ENCODE data around the gene ING5. TPM values are rescaled to one million over a fixed set of nuclear protein-coding genes. Genes with fewer than 3 reads are reported as not detected.
A peak's percentile ranks its signal among the peaks of the same experiment; 100 is the strongest.

The ING5 gene
- total RNA-seq, 1 donor from 2014 or later = 19.7 TPM

GRCh38 chr2:241751776-241752175, 49.9 kb downstream of the ING5 start:
- no peak overlapping the region for H3K4me3 ChIP-seq (ENCODE audit: low read depth, low read length)
- TF ChIP-seq CTCF (IDR thresholded peaks at IDR 0.05; ENCODE audit: insufficient read depth, low read length, severe bottlenecking) = no peak
- FAIRE-seq (no peak), DNase-seq (ENCODE audit: low read depth) (no peak)
- H3K36me3 ChIP-seq (ENCODE audit: control insufficient read depth, insufficient read depth, low read length) = peaks cover 17% of the 10 kb centered on the region
- no peaks in the 10 kb centered on the region for H3K27me3 ChIP-seq (ENCODE audit: control insufficient read depth, insufficient read depth, low read length)

GRCh38 chr2:241752253-241752652, 50.4 kb downstream of the ING5 start:
- no peak for TF ChIP-seq CTCF (IDR thresholded peaks at IDR 0.05; ENCODE audit: insufficient read depth, low read length, severe bottlenecking)
- no peak overlapping the region for H3K4me3 ChIP-seq (ENCODE audit: low read depth, low read length)
- no peaks in the 10 kb centered on the region for H3K27me3 ChIP-seq (ENCODE audit: control insufficient read depth, insufficient read depth, low read length)
- FAIRE-seq = no peak
- DNase-seq (ENCODE audit: low read depth) = no peak
- peaks cover 17% of the 10 kb centered on the region for H3K36me3 ChIP-seq (ENCODE audit: control insufficient read depth, insufficient read depth, low read length)

GRCh38 chr2:241752689-241753276, 50.9 kb downstream of the ING5 start:
- no peak for DNase-seq (ENCODE audit: low read depth)
- no peak for TF ChIP-seq CTCF (IDR thresholded peaks at IDR 0.05; ENCODE audit: insufficient read depth, low read length, severe bottlenecking)
- Histone ChIP-seq H3K27me3 (ENCODE audit: control insufficient read depth, insufficient read depth, low read length) (no peaks in the 10 kb centered on the region), H3K36me3 (ENCODE audit: control insufficient read depth, insufficient read depth, low read length) (peaks cover 17% of the 10 kb centered on the region), H3K4me3 (ENCODE audit: low read depth, low read length) (no peak overlapping the region)
- FAIRE-seq = peak; percentile 43

- FAIRE-seq (no peak), DNase-seq (ENCODE audit: low read depth) (no peak)
- peaks cover 17% of the 10 kb centered on the region for H3K36me3 ChIP-seq (ENCODE audit: control insufficient read depth, insufficient read depth, low read length)
- H3K27me3 ChIP-seq (ENCODE audit: control insufficient read depth, insufficient read depth, low read length) = no peaks in the 10 kb centered on the region
- no peak for TF ChIP-seq CTCF (IDR thresholded peaks at IDR 0.05; ENCODE audit: insufficient read depth, low read length, severe bottlenecking)
- H3K4me3 ChIP-seq (ENCODE audit: low read depth, low read length) = no peak overlapping the region
These were observed 51.7 kb downstream of the ING5 start for GRCh38 chr2:241753493-241753892.

GRCh38 chr2:241754042-241754441, 52.2 kb downstream of the ING5 start:
- no peak for FAIRE-seq
- Histone ChIP-seq H3K36me3 (ENCODE audit: control insufficient read depth, insufficient read depth, low read length) (peaks cover 15% of the 10 kb centered on the region), H3K4me3 (ENCODE audit: low read depth, low read length) (no peak overlapping the region), H3K27me3 (ENCODE audit: control insufficient read depth, insufficient read depth, low read length) (no peaks in the 10 kb centered on the region)
- no peak for DNase-seq (ENCODE audit: low read depth)
- no peak for TF ChIP-seq CTCF (IDR thresholded peaks at IDR 0.05; ENCODE audit: insufficient read depth, low read length, severe bottlenecking)

GRCh38 chr2:241755166-241755565, 53.3 kb downstream of the ING5 start:
- no peak for FAIRE-seq
- TF ChIP-seq CTCF (IDR thresholded peaks at IDR 0.05; ENCODE audit: insufficient read depth, low read length, severe bottlenecking) = no peak
- Histone ChIP-seq H3K27me3 (ENCODE audit: control insufficient read depth, insufficient read depth, low read length) (no peaks in the 10 kb centered on the region), H3K36me3 (ENCODE audit: control insufficient read depth, insufficient read depth, low read length) (peaks cover 14% of the 10 kb centered on the region), H3K4me3 (ENCODE audit: low read depth, low read length) (no peak overlapping the region)
- DNase-seq (ENCODE audit: low read depth) = no peak

All from bronchial epithelial cell (primary cell).